HL-60 (cell line): ENCODE data around the gene HELLS.

ENCODE experiments used
- DNase-seq, 2 experiments: peaks; one replicate each; pipeline ENCODE4 v3.0.0-alpha.2; 2010 to 2020; ENCODE audit warnings: low read depth in 1 of 2, low spot score in 1 of 2
- H3K27ac ChIP-seq: fragments of 250-450 bp; sonication (Bioruptor Pico); replicated peaks from 2 replicates; pipeline ENCODE4 v1.5.1; 2020; ENCODE audit warnings: mild to moderate bottlenecking, moderate library complexity
- H3K27me3 ChIP-seq: fragments of 250-450 bp; sonication (Bioruptor Pico); 2 replicates; pipeline ENCODE4 v1.5.1; 2021; ENCODE audit warnings: mild to moderate bottlenecking, moderate library complexity; ENCODE audit not compliant: insufficient read depth, poor library complexity, severe bottlenecking
- H3K4me3 ChIP-seq: replicated peaks from 2 replicates; pipeline ENCODE4 v1.5.1; 2011; ENCODE audit warnings: mild to moderate bottlenecking, control low read depth, low read length; ENCODE audit not compliant: insufficient read depth
- GABPA ChIP-seq: IDR thresholded peaks from 2 replicates; pipeline ENCODE4 v1.6.1; 2012; ENCODE audit warnings: low read depth
- POLR2AphosphoS5 ChIP-seq: IDR thresholded peaks from 2 replicates; pipeline ENCODE4 v1.6.1; 2012; ENCODE audit warnings: low read depth
- SPI1 ChIP-seq: IDR thresholded peaks from 2 replicates; pipeline ENCODE4 v1.6.1; 2012; ENCODE audit warnings: low read depth, mild to moderate bottlenecking, borderline replicate concordance
- TF ChIP-seq, protein P1 (sequence below): IDR thresholded peaks from 2 replicates; pipeline ENCODE4 v1.6.1; 2012; ENCODE audit warnings: low read depth; ENCODE audit not compliant: insufficient replicate concordance
- TF ChIP-seq, protein P2 (sequence below): IDR thresholded peaks from one replicate; pipeline ENCODE4 v1.5.1; 2011; ENCODE audit warnings: low read length, control low read depth, inconsistent platforms; ENCODE audit not compliant: insufficient read depth

HELLS gene

DNA sequence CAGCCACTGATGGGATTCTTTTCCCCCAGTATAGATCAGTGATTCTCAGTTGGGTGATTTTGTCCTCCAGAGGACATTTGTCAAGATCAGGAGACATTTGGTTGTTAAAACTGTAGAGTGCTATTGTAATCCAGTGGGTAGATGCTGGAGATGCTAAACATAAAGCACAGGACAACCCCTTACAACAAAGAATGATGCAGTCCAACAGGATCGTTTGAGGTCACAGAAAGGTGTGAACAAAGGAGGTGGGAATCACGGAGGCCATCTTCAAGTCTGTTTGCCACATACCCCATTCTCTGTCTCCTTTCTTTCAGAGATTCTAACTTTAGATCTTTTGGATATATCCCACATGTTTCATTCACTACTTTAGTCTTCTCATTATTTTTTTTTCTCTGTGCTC, 69.0 kb downstream of the HELLS start:
- DNase-seq: no peak
- no peak overlapping the region for H3K27ac ChIP-seq
- TF ChIP-seq, protein P1, sequence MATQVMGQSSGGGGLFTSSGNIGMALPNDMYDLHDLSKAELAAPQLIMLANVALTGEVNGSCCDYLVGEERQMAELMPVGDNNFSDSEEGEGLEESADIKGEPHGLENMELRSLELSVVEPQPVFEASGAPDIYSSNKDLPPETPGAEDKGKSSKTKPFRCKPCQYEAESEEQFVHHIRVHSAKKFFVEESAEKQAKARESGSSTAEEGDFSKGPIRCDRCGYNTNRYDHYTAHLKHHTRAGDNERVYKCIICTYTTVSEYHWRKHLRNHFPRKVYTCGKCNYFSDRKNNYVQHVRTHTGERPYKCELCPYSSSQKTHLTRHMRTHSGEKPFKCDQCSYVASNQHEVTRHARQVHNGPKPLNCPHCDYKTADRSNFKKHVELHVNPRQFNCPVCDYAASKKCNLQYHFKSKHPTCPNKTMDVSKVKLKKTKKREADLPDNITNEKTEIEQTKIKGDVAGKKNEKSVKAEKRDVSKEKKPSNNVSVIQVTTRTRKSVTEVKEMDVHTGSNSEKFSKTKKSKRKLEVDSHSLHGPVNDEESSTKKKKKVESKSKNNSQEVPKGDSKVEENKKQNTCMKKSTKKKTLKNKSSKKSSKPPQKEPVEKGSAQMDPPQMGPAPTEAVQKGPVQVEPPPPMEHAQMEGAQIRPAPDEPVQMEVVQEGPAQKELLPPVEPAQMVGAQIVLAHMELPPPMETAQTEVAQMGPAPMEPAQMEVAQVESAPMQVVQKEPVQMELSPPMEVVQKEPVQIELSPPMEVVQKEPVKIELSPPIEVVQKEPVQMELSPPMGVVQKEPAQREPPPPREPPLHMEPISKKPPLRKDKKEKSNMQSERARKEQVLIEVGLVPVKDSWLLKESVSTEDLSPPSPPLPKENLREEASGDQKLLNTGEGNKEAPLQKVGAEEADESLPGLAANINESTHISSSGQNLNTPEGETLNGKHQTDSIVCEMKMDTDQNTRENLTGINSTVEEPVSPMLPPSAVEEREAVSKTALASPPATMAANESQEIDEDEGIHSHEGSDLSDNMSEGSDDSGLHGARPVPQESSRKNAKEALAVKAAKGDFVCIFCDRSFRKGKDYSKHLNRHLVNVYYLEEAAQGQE: no peak
- TF ChIP-seq POLR2AphosphoS5 (no peak), GABPA (no peak), SPI1 (no peak)
- TF ChIP-seq, protein P2, sequence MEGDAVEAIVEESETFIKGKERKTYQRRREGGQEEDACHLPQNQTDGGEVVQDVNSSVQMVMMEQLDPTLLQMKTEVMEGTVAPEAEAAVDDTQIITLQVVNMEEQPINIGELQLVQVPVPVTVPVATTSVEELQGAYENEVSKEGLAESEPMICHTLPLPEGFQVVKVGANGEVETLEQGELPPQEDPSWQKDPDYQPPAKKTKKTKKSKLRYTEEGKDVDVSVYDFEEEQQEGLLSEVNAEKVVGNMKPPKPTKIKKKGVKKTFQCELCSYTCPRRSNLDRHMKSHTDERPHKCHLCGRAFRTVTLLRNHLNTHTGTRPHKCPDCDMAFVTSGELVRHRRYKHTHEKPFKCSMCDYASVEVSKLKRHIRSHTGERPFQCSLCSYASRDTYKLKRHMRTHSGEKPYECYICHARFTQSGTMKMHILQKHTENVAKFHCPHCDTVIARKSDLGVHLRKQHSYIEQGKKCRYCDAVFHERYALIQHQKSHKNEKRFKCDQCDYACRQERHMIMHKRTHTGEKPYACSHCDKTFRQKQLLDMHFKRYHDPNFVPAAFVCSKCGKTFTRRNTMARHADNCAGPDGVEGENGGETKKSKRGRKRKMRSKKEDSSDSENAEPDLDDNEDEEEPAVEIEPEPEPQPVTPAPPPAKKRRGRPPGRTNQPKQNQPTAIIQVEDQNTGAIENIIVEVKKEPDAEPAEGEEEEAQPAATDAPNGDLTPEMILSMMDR: no peak
- H3K4me3 ChIP-seq: no peak overlapping the region
- H3K27me3 ChIP-seq: no peaks in the 10 kb centered on the region

DNA sequence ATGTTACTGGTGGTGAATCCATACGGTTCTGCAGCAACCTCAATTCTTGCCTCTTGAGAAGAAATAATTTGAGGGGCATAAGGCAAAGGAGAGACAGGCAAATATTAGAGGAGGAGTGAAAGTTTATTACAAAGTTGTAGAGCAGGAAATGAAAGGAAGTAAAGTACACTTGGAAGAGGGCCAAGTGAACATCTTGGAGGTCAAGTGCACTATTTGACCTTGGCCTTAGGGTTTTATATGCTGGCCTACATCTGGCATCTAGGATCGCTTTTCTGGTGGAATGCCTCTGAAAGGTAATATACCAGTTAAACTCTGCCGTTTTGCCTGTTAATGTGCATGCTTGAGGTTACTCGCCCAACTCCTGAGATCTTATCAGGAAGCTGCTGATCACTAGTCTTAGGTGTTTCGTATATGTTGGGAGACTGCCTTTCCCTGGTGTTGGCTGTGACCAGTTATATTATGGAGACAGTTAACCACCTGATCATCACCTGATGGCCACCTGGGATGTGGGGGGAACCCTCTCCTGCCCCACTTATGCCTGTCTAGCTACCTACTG, 71.9 kb downstream of the HELLS start:
- Histone ChIP-seq H3K4me3 (no peak overlapping the region), H3K27ac (no peak overlapping the region), H3K27me3 (no peaks in the 10 kb centered on the region)
- DNase-seq: no peak
- TF ChIP-seq GABPA (no peak), POLR2AphosphoS5 (no peak), SPI1 (no peak)
- TF ChIP-seq, protein P2: no peak
- TF ChIP-seq, protein P1: no peak

DNA sequence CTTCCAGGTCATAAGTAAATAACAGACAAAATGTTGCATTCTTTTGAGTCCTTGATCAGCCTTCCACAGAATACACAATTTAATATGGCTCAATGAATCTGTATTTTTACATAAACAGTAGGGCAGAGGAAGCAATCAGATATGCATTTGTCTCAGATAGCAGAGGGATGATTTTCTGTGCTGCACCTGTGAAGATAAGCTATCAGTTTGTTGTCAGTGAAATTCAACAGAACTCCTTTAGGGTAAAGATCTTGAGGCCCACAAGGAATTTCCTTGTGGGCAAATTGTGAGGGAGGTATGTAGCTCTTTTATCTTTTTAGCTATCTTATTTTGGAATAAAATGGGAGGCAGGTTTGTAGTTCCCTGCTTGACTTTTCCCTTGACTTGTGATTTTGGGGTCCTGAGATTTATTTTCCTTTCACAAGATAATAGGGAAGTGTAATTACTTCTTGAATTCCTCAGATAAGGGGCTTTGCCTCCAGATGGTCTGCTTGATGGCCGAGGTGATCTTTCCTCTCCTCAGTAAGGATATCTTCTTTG, 77.1 kb downstream of the HELLS start:
- Histone ChIP-seq H3K27ac (no peak overlapping the region), H3K27me3 (no peaks in the 10 kb centered on the region), H3K4me3 (no peak overlapping the region)
- DNase-seq: no peak
- no peak for TF ChIP-seq POLR2AphosphoS5

DNA sequence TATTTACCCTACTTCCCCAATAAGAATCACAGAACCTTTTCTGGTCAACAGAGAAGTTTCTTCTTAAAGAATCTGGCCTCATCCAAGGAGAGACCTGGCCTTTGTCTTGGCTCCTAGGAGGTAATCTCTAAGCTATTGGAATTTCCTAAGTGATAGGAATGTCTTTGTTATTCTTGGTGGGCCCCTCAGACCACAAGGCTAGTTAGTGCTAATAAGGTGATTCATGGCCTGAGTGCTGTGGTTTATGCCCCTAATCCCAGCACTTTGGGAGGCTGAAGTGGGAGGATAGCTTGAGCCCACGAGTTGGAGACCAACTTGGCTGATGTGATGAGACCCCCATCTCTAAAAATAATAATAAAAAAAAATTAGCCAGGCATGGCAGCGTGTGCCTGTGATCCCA, 78.0 kb downstream of the HELLS start:
- no peak overlapping the region for H3K4me3 ChIP-seq
- TF ChIP-seq, protein P2: no peak
- H3K27me3 ChIP-seq: no peaks in the 10 kb centered on the region
- H3K27ac ChIP-seq: no peak overlapping the region
- DNase-seq: no peak
